HG02973 (cell line): ENCODE measurements around the gene ABTB1.
A peak's percentile ranks its signal among the peaks of the same experiment; 100 is the strongest.

Experiments
- ATAC-seq: cut with Tn5 transposase; IDR thresholded peaks from one replicate; pipeline ENCODE4 v1.9.1; 2021; ENCODE audit warnings: moderate library complexity; ENCODE audit not compliant: unreplicated experiment

The ABTB1 gene

GRCh38 chr3:127685708-127686511 lies 13.2 kb downstream of the ABTB1 start:
- no peak for ATAC-seq

- no peak for ATAC-seq
Observed at GRCh38 chr3:127686512-127686894, 13.8 kb downstream of the ABTB1 start.

- no peak for ATAC-seq
Observed at GRCh38 chr3:127687228-127687737, 14.5 kb downstream of the ABTB1 start.

- no peak for ATAC-seq
Observed at GRCh38 chr3:127688022-127688415, 15.3 kb downstream of the ABTB1 start.

GRCh38 chr3:127688416-127689265 lies 15.9 kb downstream of the ABTB1 start:
- ATAC-seq = no peak

- no peak for ATAC-seq
Observed at GRCh38 chr3:127689266-127689860, 16.6 kb downstream of the ABTB1 start.

GRCh38 chr3:127690106-127690505 lies 17.4 kb downstream of the ABTB1 start:
- ATAC-seq = no peak

GRCh38 chr3:127690823-127691452 lies 18.2 kb downstream of the ABTB1 start:
- ATAC-seq = no peak

GRCh38 chr3:127691489-127691888 lies 18.7 kb downstream of the ABTB1 start:
- no peak for ATAC-seq

- ATAC-seq = no peak
Observed at GRCh38 chr3:127691974-127692373, 19.2 kb downstream of the ABTB1 start.

GRCh38 chr3:127692501-127693335 lies 20.0 kb downstream of the ABTB1 start:
- no peak for ATAC-seq

GRCh38 chr3:127693336-127693843 lies 20.6 kb downstream of the ABTB1 start:
- no peak for ATAC-seq

- ATAC-seq = no peak
Observed at GRCh38 chr3:127694467-127695215, 21.9 kb downstream of the ABTB1 start.

- peak; percentile 68 for ATAC-seq
Observed at GRCh38 chr3:127697551-127698240, 24.9 kb downstream of the ABTB1 start.

GRCh38 chr3:127698286-127698685 lies 25.5 kb downstream of the ABTB1 start:
- ATAC-seq = no peak

GRCh38 chr3:127698691-127699415 lies 26.1 kb downstream of the ABTB1 start:
- no peak for ATAC-seq

GRCh38 chr3:127699416-127700300 lies 26.9 kb downstream of the ABTB1 start:
- ATAC-seq = no peak
